Stimulated activated CD4-positive, alpha-beta T cell treated with anti-CD3 and anti-CD28 coated beads, Interleukin-1b, Interleukin-23, amount 100 ng/mL, for 48 hours (primary cell): Measurements from ENCODE around the gene USP17L20.
"Not testable (repeated sequence)": the region's sequence is repeated elsewhere in the genome, so short reads cannot be mapped to it uniquely, and the experiment has no call there.

Source experiments
- DNase-seq: peaks from one replicate; pipeline ENCODE4 v3.0.0-alpha.2; 2020

Gene USP17L20

DNA sequence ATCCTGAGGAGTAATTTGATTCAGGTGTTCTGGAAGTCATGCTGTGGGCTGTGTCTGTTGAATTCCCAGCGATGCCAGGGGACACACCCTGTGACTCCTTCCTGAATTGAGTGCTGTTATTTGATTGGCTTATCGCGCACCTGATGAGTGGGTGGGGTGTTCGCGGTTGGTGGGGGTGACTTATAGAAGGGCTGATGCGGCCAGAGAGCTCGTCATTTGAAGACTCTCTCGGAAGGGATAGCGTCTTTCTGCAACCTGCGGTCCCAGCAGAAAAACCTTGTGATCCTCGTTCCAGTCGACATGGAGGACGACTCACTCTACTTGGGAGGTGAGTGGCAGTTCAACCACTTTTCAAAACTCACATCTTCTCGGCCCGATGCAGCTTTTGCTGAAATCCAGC is at the start of gene USP17L20:
Gene USP17L20 (plus strand): TSS at position 301 of the 400 bp plus-strand sequence. CDS start 0 bp downstream, at position 301.
- DNase-seq, result not testable (repeated sequence)

- not testable (repeated sequence) for DNase-seq
Observed at GRCh38 chr4:9210357-9210756, 47.6 kb upstream of the USP17L20 start, which contains the start of gene USP17L10. TSS of gene USP17L10 (plus strand) at chr4:9210657. CDS start at chr4:9210657, 0 bp downstream.

DNA sequence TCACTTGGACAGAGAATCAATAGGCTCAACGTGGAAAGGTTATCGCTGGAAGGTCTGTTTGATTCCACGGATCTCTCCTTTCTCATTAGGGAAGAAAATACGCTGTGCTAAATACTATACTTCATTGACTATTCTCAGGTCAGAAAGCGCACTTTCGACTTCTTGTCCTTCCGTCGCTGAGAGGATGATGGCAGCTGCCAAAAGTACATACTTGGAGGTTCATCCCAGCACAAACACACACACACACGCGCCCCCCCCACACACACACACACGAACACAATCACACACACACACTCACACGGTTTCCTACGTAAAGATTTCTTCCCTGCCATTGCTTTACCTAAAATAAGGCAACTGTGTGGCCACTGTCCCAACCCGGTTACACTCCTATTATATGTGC is 43.2 kb upstream of the USP17L20 start:
- DNase-seq, result not testable (repeated sequence)

DNA sequence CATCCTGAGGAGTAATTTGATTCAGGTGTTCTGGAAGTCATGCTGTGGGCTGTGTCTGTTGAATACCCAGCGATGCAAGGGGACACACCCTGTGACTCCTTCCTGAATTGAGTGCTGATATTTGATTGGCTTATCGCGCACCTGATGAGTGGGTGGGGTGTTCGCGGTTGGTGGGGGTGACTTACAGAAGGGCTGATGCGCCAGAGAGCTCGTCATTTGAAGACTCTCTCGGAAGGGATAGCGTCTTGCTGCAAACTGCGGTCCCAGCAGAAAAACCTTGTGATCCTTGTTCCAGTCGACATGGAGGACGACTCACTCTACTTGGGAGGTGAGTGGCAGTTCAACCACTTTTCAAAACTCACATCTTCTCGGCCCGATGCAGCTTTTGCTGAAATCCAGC is 42.8 kb upstream of the USP17L20 start, which contains the start of gene USP17L11:
Gene USP17L11 (plus strand): TSS at position 301 of the 400 bp plus-strand sequence. CDS start 0 bp downstream, at position 301.
- not testable (repeated sequence) for DNase-seq

DNA sequence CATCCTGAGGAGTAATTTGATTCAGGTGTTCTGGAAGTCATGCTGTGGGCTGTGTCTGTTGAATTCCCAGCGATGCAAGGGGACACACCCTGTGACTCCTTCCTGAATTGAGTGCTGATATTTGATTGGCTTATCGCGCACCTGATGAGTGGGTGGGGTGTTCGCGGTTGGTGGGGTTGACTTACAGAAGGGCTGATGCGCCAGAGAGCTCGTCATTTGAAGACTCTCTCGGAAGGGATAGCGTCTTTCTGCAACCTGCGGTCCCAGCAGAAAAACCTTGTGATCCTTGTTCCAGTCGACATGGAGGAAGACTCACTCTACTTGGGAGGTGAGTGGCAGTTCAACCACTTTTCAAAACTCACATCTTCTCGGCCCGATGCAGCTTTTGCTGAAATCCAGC is 38.1 kb upstream of the USP17L20 start, which contains the start of gene USP17L12:
Gene USP17L12 (plus strand): TSS at position 301 of the 400 bp plus-strand sequence. CDS start 0 bp downstream, at position 301.
- not testable (repeated sequence) for DNase-seq

- not testable (repeated sequence) for DNase-seq
Observed at GRCh38 chr4:9224596-9224995, 33.3 kb upstream of the USP17L20 start, which contains the start of gene USP17L13. TSS of gene USP17L13 (plus strand) at chr4:9224896. CDS start at chr4:9224896, 0 bp downstream.

- DNase-seq, result peak; percentile 1
Observed at GRCh38 chr4:9230249-9230648, 27.7 kb upstream of the USP17L20 start.

GRCh38 chr4:9234085-9234484 is 23.8 kb upstream of the USP17L20 start, which contains the start of gene USP17L15:
TSS of gene USP17L15 (plus strand) at chr4:9234385. CDS start at chr4:9234385, 0 bp downstream.
- DNase-seq, result not testable (repeated sequence)

GRCh38 chr4:9238461-9238860 is 19.5 kb upstream of the USP17L20 start:
- not testable (repeated sequence) for DNase-seq

DNA sequence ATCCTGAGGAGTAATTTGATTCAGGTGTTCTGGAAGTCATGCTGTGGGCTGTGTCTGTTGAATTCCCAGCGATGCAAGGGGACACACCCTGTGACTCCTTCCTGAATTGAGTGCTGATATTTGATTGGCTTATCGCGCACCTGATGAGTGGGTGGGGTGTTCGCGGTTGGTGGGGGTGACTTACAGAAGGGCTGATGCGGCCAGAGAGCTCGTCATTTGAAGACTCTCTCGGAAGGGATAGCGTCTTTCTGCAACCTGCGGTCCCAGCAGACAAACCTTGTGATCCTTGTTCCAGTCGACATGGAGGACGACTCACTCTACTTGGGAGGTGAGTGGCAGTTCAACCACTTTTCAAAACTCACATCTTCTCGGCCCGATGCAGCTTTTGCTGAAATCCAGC is 14.3 kb upstream of the USP17L20 start, which contains the start of gene USP17L17:
Gene USP17L17 (plus strand): TSS at position 301 of the 400 bp plus-strand sequence. CDS start 0 bp downstream, at position 301.
- not testable (repeated sequence) for DNase-seq

- DNase-seq, result peak; percentile 1
Observed at GRCh38 chr4:9247953-9248680, 9.8 kb upstream of the USP17L20 start, which contains the start of gene USP17L18. TSS of gene USP17L18 (plus strand) at chr4:9248630. CDS start at chr4:9248630, 0 bp downstream.

DNA sequence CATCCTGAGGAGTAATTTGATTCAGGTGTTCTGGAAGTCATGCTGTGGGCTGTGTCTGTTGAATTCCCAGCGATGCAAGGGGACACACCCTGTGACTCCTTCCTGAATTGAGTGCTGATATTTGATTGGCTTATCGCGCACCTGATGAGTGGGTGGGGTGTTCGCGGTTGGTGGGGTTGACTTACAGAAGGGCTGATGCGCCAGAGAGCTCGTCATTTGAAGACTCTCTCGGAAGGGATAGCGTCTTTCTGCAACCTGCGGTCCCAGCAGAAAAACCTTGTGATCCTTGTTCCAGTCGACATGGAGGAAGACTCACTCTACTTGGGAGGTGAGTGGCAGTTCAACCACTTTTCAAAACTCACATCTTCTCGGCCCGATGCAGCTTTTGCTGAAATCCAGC is 4.8 kb upstream of the USP17L20 start, which contains the start of gene USP17L19:
Gene USP17L19 (plus strand): TSS at position 301 of the 400 bp plus-strand sequence. CDS start 0 bp downstream, at position 301.
- DNase-seq, result not testable (repeated sequence)

- not testable (repeated sequence) for DNase-seq
Observed at GRCh38 chr4:9262572-9262971, 4.6 kb downstream of the USP17L20 start, which contains the start of gene USP17L21. TSS of gene USP17L21 (plus strand) at chr4:9262872. CDS start at chr4:9262872, 0 bp downstream.

- DNase-seq, result not testable (repeated sequence)
Observed at GRCh38 chr4:9267319-9267718, 9.4 kb downstream of the USP17L20 start, which contains the start of gene USP17L22. TSS of gene USP17L22 (plus strand) at chr4:9267619. CDS start at chr4:9267619, 0 bp downstream.

- peak; percentile 3 for DNase-seq
Observed at GRCh38 chr4:9271719-9272118, 13.8 kb downstream of the USP17L20 start.
